ENCODE results near the gene ARFGEF3.
"Not testable (repeated sequence)": the region's sequence is repeated elsewhere in the genome, so short reads cannot be mapped to it uniquely, and the experiment has no call there.

ARFGEF3 gene

DNA sequence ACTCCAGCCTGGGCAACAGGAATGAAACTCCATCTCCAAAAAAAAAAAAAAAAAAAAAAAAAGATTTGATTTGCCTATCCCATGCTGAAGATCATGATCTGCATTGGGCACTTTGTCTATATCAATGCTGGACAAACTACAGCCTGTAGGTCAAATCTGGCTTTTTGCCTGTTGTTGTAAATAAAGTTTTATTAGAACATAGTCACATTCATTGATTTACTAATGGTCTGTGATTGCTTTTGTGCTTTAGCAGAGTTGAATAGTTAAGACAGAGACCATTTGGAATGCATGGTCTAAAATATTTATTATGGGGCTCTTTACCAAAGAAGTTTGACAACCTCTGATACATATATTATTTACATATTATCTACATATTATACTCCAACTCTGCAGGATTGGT is 42.6 kb downstream of the ARFGEF3 start:
- TF ChIP-seq, protein P1, sequence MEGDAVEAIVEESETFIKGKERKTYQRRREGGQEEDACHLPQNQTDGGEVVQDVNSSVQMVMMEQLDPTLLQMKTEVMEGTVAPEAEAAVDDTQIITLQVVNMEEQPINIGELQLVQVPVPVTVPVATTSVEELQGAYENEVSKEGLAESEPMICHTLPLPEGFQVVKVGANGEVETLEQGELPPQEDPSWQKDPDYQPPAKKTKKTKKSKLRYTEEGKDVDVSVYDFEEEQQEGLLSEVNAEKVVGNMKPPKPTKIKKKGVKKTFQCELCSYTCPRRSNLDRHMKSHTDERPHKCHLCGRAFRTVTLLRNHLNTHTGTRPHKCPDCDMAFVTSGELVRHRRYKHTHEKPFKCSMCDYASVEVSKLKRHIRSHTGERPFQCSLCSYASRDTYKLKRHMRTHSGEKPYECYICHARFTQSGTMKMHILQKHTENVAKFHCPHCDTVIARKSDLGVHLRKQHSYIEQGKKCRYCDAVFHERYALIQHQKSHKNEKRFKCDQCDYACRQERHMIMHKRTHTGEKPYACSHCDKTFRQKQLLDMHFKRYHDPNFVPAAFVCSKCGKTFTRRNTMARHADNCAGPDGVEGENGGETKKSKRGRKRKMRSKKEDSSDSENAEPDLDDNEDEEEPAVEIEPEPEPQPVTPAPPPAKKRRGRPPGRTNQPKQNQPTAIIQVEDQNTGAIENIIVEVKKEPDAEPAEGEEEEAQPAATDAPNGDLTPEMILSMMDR (conservative IDR thresholded peaks at IDR 0.05): no peak
- TF ChIP-seq ZFX (IDR thresholded peaks at IDR 0.05): no peak
- no peak overlapping the region for H3K27ac ChIP-seq

DNA sequence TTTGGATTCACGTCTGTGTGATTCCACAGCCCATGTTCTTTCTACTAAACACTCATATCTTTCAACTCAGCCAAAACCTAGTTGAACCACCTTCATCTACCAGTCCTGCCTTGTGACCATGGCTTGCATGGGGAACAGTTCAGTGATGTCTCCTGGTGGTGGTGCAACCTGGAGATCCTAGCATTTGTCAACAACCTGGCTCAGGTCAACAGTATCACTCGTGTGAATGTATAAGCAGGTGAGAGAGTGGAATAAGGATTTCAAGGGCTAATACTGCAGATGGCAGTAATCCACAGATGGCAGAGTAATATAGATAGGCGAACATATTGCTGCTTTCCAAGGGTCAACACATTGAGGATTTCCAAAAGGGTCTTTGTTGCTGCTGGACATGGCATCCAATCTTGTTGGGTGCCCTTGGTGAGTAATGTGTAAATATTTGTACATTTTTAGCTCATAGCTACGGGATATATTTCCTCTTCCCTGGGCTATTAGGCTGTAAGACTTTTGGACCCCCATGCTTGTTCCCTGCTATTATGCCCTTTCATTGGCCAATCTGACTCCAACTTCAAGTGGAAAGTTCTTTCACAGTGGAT is 43.1 kb downstream of the ARFGEF3 start:
- H3K27ac ChIP-seq: no peak overlapping the region
- no peak for TF ChIP-seq ZFX (IDR thresholded peaks at IDR 0.05)
- TF ChIP-seq, protein P1 (conservative IDR thresholded peaks at IDR 0.05): no peak

DNA sequence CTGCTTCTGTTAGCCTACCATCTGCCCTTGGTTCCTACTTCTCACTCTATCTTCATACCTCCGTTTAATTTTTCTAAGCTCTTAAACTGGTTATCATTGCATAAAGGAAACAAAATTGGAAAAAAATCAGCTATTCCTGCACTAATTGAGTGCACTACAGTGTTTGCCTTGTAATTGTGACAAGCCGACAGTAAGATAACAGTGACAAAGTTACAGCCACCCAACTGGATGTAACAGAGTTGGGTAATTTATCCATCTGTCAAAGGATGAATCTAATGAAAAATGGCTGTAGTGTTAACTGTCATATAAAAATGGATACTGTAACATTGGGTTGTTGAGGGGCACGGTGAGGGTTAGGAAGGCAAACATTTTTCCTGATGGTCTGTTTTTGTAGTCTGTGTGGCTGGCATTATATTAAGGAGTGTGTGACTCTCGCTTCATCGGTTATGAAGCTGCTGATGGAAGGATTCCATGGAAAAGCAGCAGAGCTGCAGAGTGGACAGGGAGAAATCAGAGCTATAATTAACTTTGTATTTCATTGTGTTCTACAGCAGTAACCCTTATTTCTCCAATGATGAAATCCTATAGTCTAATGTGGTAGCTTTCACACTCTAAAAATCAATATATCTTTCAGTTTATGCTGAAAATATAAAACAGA is 43.8 kb downstream of the ARFGEF3 start:
- TF ChIP-seq, protein P1 (conservative IDR thresholded peaks at IDR 0.05): no peak
- TF ChIP-seq ZFX (IDR thresholded peaks at IDR 0.05): no peak
- no peak overlapping the region for H3K27ac ChIP-seq

DNA sequence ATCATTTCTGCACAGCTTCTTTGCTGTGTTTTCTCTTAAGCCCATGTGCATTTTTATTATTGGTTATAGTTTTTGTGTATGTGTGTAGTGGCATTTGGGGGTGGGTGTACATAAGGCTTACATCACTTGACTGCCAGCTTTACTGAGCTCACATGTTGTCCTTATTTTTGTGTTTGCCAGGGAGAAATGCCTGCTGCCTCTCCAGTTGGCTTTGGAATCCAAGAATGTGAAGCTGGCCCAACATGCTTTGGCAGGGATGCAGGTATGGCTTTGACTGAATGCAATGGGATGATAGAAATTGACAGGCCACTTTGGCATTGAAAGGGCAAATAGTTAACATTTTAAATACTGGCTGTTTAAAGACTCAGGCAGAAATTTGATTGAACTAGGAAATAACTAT is 45.1 kb downstream of the ARFGEF3 start:
- TF ChIP-seq, protein P1 (conservative IDR thresholded peaks at IDR 0.05): no peak
- no peak for TF ChIP-seq ZFX (IDR thresholded peaks at IDR 0.05)
- no peak overlapping the region for H3K27ac ChIP-seq

DNA sequence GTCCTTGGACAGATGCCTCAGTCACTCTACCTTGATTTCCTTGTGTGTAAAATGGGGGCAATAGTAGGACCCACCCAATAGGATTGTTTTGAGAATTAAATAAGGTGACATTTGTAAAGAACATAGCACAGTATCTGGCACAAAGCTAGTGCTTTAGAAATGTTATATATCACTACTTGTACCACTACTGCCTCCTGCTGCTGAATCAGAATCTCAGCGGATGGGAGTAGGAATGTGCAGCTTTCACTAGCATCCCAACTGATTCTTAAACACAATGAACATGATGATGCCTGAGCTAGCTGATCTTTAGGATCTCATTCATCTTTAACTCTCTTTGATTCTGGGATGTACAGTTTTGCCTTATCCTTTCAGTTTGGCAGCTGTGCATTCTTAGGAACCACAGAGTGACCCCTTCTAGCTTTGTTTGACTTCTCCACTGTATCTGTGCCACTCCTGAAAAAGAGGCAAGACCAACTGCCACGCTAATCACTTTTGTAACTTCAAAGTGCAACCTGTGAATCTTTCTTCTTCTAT is 49.4 kb downstream of the ARFGEF3 start:
- TF ChIP-seq, protein P1 (conservative IDR thresholded peaks at IDR 0.05): 0 out of 2 replicates have a peak, but pooled peaks have one; percentile 2
- TF ChIP-seq ZFX (IDR thresholded peaks at IDR 0.05): no peak
- H3K27ac ChIP-seq: no peak overlapping the region

DNA sequence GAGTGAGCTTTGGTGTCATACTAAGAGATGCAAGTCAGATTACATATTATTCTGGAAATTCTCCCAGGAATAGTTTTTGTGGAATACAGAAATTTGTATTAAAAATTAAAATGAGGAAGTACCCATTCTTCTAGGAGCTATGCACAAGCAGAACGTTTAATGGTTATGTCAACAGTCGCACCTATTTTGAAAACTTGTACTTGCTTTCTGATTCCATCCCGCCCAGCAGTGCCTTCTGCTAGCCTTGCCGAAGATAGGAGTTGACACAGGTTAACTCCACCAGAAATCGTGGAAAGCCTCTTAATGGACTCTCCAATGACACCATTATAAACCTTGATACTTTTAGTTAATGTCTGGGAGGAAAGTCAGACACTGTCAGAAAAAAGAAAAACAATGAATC is 49.9 kb downstream of the ARFGEF3 start:
- H3K27ac ChIP-seq: no peak overlapping the region
- TF ChIP-seq, protein P1 (conservative IDR thresholded peaks at IDR 0.05): no peak
- no peak for TF ChIP-seq ZFX (IDR thresholded peaks at IDR 0.05)

DNA sequence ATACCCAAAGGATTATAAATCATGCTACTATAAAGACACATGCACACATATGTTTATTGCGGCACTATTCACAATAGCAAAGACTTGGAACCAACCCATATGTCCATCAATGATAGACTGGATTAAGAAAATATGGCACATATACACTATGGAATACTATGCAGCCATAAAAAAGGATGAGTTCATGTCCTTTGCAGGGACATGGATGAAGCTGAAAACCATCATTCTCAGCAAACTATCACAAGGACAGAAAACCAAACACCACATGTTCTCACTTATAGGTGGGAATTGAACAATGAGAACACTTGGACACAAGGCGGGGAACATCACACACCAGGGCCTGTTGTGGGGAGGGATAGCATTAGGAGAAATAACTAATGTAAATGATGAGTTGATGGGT is 50.8 kb downstream of the ARFGEF3 start:
- H3K27ac ChIP-seq: not testable (repeated sequence)

Data from C4-2B (cell line).